Lower leg skin (tissue), 3 donors: ENCODE data around the gene DR1.

Source experiments
- POLR2A ChIP-seq, 2 donors: fragments of 450-650 bp; IDR thresholded peaks; one replicate each; pipeline ENCODE4 v1.6.1; 2016 to 2017; ENCODE audit warnings: antibody characterized with exemption in 2 of 2, mild to moderate bottlenecking in 1 of 2, moderate library complexity in 1 of 2
- TF ChIP-seq, protein P1 (sequence below), 3 donors: fragments of 450-650 bp; IDR thresholded peaks; one replicate each; pipeline ENCODE4 v1.5.1; 2016; ENCODE audit warnings: antibody characterized with exemption in 3 of 3, mild to moderate bottlenecking in 3 of 3, moderate library complexity in 2 of 3

DNA sequence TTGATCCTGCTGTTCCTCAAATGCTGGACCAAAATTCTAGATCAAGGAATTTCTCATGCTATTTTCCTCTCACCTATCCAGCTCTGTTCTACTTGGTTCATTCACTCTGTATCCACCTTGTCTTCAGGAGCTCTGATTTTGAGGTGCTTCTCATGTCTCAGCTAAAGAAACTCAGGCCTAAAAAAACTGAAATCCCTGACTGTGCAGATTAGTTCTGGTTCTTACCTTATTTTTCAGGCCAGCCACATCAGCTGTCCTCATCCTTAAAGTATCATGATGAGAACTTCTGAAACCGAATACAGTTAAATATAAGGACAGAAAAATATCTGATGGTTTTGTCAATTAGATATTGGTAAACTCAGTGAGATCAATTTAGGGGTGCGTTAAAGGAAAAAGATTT, 27.8 kb upstream of the DR1 start:
- TF ChIP-seq, protein P1, sequence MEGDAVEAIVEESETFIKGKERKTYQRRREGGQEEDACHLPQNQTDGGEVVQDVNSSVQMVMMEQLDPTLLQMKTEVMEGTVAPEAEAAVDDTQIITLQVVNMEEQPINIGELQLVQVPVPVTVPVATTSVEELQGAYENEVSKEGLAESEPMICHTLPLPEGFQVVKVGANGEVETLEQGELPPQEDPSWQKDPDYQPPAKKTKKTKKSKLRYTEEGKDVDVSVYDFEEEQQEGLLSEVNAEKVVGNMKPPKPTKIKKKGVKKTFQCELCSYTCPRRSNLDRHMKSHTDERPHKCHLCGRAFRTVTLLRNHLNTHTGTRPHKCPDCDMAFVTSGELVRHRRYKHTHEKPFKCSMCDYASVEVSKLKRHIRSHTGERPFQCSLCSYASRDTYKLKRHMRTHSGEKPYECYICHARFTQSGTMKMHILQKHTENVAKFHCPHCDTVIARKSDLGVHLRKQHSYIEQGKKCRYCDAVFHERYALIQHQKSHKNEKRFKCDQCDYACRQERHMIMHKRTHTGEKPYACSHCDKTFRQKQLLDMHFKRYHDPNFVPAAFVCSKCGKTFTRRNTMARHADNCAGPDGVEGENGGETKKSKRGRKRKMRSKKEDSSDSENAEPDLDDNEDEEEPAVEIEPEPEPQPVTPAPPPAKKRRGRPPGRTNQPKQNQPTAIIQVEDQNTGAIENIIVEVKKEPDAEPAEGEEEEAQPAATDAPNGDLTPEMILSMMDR (IDR thresholded peaks at IDR 0.05), result no peak
- TF ChIP-seq POLR2A (IDR thresholded peaks at IDR 0.05), result no peak
